IPS-15b (cell line): ENCODE measurements around the gene CEL.
"Not testable (repeated sequence)": the region's sequence is repeated elsewhere in the genome, so short reads cannot be mapped to it uniquely, and the experiment has no call there.

Experiments used
- H3K27me3 ChIP-seq: one replicate; pipeline ENCODE4 v1.6.1; 2013; ENCODE audit warnings: low read length; ENCODE audit not compliant: control insufficient read depth, insufficient read depth
- H3K36me3 ChIP-seq: one replicate; pipeline ENCODE4 v1.6.1; 2013; ENCODE audit warnings: low read length; ENCODE audit not compliant: control insufficient read depth, insufficient read depth
- H3K4me1 ChIP-seq: one replicate; pipeline ENCODE4 v1.6.1; 2013; ENCODE audit warnings: mild to moderate bottlenecking, low read length; ENCODE audit not compliant: control insufficient read depth, insufficient read depth
- H3K4me3 ChIP-seq: one replicate; pipeline ENCODE4 v1.5.1; 2013; ENCODE audit warnings: low read depth, low read length
- H3K9ac ChIP-seq: one replicate; pipeline ENCODE4 v1.6.1; 2013; ENCODE audit warnings: low read depth, mild to moderate bottlenecking, low read length
- H3K9me3 ChIP-seq: one replicate; pipeline ENCODE4 v1.6.1; 2013; ENCODE audit warnings: mild to moderate bottlenecking, low read length; ENCODE audit not compliant: control insufficient read depth, insufficient read depth

The CEL gene

GRCh38 chr9:133080161-133080560, 18.4 kb downstream of the CEL start:
- Histone ChIP-seq H3K9ac (no peak overlapping the region), H3K36me3 (no peaks in the 10 kb centered on the region)

GRCh38 chr9:133080786-133081779, 19.3 kb downstream of the CEL start:
- H3K36me3 ChIP-seq, H3K9me3 ChIP-seq, H3K9ac ChIP-seq, H3K27me3 ChIP-seq, H3K4me1 ChIP-seq, H3K4me3 ChIP-seq: not testable (repeated sequence)

More at GRCh38 chr9:133080161-133080560, 18.4 kb downstream of the CEL start:
- no peaks in the 10 kb centered on the region for H3K4me1 ChIP-seq
- no peaks in the 10 kb centered on the region for H3K9me3 ChIP-seq
- no peaks in the 10 kb centered on the region for H3K27me3 ChIP-seq
- H3K4me3 ChIP-seq, result no peak overlapping the region

- H3K36me3 ChIP-seq, H3K9me3 ChIP-seq, H3K9ac ChIP-seq, H3K4me1 ChIP-seq, H3K27me3 ChIP-seq, H3K4me3 ChIP-seq: not testable (repeated sequence)
These were observed 20.3 kb downstream of the CEL start for GRCh38 chr9:133081957-133082644.

GRCh38 chr9:133083688-133084087, 21.9 kb downstream of the CEL start:
- H3K36me3 ChIP-seq, H3K9ac ChIP-seq, H3K9me3 ChIP-seq, H3K4me1 ChIP-seq, H3K27me3 ChIP-seq, H3K4me3 ChIP-seq: not testable (repeated sequence)

GRCh38 chr9:133086212-133086860, 24.6 kb downstream of the CEL start:
- not testable (repeated sequence) for H3K4me3 ChIP-seq, H3K4me1 ChIP-seq, H3K9ac ChIP-seq, H3K27me3 ChIP-seq, H3K9me3 ChIP-seq, H3K36me3 ChIP-seq

GRCh38 chr9:133086894-133087293, 25.1 kb downstream of the CEL start:
- Histone ChIP-seq H3K36me3 (no peaks in the 10 kb centered on the region), H3K27me3 (no peaks in the 10 kb centered on the region), H3K4me1 (no peaks in the 10 kb centered on the region), H3K9me3 (no peaks in the 10 kb centered on the region), H3K4me3 (no peak overlapping the region), H3K9ac (no peak overlapping the region)

GRCh38 chr9:133087429-133088145, 25.8 kb downstream of the CEL start:
- H3K4me3 ChIP-seq, result no peak overlapping the region
- H3K9me3 ChIP-seq, result no peaks in the 10 kb centered on the region
- no peaks in the 10 kb centered on the region for H3K4me1 ChIP-seq
- no peak overlapping the region for H3K9ac ChIP-seq
- H3K27me3 ChIP-seq, result no peaks in the 10 kb centered on the region
- no peaks in the 10 kb centered on the region for H3K36me3 ChIP-seq

- no peak overlapping the region for H3K4me3 ChIP-seq
- H3K36me3 ChIP-seq, result no peaks in the 10 kb centered on the region
- H3K4me1 ChIP-seq, result no peaks in the 10 kb centered on the region
- H3K9ac ChIP-seq, result no peak overlapping the region
- H3K27me3 ChIP-seq, result no peaks in the 10 kb centered on the region
- no peaks in the 10 kb centered on the region for H3K9me3 ChIP-seq
These were observed 26.5 kb downstream of the CEL start for GRCh38 chr9:133088146-133088750.

- H3K27me3 ChIP-seq, result no peaks in the 10 kb centered on the region
- H3K9me3 ChIP-seq, result no peaks in the 10 kb centered on the region
- no peak overlapping the region for H3K4me3 ChIP-seq
- H3K9ac ChIP-seq, result no peak overlapping the region
- H3K36me3 ChIP-seq, result no peaks in the 10 kb centered on the region
- H3K4me1 ChIP-seq, result no peaks in the 10 kb centered on the region
These were observed 27.0 kb downstream of the CEL start for GRCh38 chr9:133088756-133089155.

GRCh38 chr9:133089271-133089671, 27.5 kb downstream of the CEL start:
- H3K4me1 ChIP-seq, result no peaks in the 10 kb centered on the region

GRCh38 chr9:133090187-133090586, 28.4 kb downstream of the CEL start:
- no peaks in the 10 kb centered on the region for H3K36me3 ChIP-seq
- H3K27me3 ChIP-seq, result no peaks in the 10 kb centered on the region
- H3K4me1 ChIP-seq, result no peaks in the 10 kb centered on the region
- no peak overlapping the region for H3K9ac ChIP-seq
- no peaks in the 10 kb centered on the region for H3K9me3 ChIP-seq
- no peak overlapping the region for H3K4me3 ChIP-seq

More at GRCh38 chr9:133089271-133089671, 27.5 kb downstream of the CEL start:
- Histone ChIP-seq H3K4me3 (no peak overlapping the region), H3K36me3 (no peaks in the 10 kb centered on the region), H3K9me3 (no peaks in the 10 kb centered on the region), H3K27me3 (no peaks in the 10 kb centered on the region), H3K9ac (no peak overlapping the region)
